HFF-Myc (cell line): ENCODE results near the gene GRIK2.

Experiments used
- DNase-seq: peaks from one replicate; pipeline ENCODE4 v3.0.0-alpha.2; 2011; ENCODE audit warnings: low read depth; ENCODE audit errors: extremely low read depth
- H3K4me3 ChIP-seq: replicated peaks from 2 replicates; pipeline ENCODE4 v1.5.1; 2011; ENCODE audit warnings: low read depth, mild to moderate bottlenecking, control low read depth, low read length
- CTCF ChIP-seq: IDR thresholded peaks from 2 replicates; pipeline ENCODE4 v1.5.1; 2012; ENCODE audit warnings: mild to moderate bottlenecking, low read depth, low read length, control low read depth; ENCODE audit errors: missing control alignments

The GRIK2 gene

GRCh38 chr6:101490857-101491256, 97.3 kb downstream of the GRIK2 start:
- H3K4me3 ChIP-seq, result no peak overlapping the region
- no peak for DNase-seq
- TF ChIP-seq CTCF, result no peak

GRCh38 chr6:101502818-101503217, 109.3 kb downstream of the GRIK2 start:
- DNase-seq, result no peak
- TF ChIP-seq CTCF, result no peak
- H3K4me3 ChIP-seq, result no peak overlapping the region

DNA sequence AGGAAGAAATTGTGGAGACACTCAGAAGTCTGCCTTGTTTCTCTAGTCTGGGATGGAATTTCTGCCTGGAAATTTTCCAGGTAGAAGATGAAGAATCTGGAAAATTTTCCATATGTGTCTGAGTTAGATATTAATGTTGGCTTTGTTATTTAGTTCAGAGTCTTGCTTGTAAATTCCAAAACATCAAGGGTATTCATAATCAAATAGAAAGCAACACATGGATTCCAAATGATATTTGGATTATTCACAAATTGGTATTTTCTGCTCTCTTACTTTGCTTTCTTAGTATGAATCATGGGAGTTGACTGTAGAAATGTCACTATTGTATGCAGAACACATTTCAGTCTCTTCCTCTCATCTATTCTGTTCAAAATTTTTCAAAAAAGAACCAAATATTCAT, 116.0 kb downstream of the GRIK2 start:
- H3K4me3 ChIP-seq, result no peak overlapping the region
- DNase-seq, result no peak
- TF ChIP-seq CTCF, result no peak

GRCh38 chr6:101513181-101513580, 119.7 kb downstream of the GRIK2 start:
- DNase-seq, result no peak
- H3K4me3 ChIP-seq, result no peak overlapping the region
- TF ChIP-seq CTCF, result no peak

DNA sequence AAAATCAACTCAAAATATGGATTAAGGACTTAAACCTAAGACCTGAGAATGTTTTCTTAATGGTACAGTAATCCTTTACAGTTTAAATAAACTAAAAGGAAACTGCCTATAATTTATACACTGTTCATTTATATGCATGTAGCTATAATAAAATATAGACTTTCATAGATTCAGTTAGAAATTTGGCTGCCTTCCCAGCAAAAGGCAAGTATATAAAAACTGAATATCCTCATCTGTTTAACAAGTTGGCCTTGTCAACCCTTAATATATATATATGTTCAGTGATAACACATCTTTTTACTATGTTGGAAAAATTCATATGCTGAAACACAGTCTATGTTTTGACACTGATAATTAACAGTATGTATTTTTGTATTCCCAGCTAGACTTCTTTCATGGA, 123.1 kb downstream of the GRIK2 start:
- no peak overlapping the region for H3K4me3 ChIP-seq
- DNase-seq, result no peak
- no peak for TF ChIP-seq CTCF

DNA sequence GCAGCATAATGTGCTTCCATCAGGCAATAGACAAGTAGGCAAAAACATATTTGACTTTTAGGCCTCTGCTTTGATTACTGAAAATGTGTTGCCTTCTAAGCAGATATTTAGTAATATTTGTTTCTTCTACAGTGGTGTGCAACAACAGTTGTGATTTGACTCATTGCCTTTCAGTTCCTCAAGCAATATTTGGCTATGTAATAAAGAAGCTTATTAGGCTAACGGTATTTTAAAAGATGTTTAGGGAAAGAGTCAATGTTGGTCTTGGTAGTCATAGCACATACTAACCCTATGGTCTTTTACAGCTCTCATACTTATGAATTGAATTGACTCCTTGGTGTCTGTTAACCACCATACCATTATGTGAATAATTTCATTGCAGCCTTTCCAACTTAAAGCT, 124.1 kb downstream of the GRIK2 start:
- DNase-seq, result no peak
- TF ChIP-seq CTCF, result no peak

DNA sequence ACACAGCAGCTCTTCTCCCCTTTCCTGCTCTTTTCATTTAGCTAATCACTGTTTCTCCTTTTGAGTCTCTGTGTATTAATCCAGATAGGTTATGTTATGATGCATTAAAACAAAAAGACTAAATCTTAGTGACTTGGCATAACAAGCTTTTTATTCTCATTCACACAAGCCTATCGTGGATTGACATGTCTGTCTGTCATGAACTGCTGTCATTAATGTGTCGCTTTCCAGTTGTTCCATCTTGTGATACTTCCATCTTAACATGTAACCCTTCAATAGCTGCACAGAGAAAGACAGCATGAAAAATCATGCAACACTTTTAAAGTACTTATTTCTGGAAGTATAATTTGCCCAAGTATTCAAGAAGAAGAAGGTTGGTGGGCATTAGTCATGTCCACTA, 128.7 kb downstream of the GRIK2 start:
- DNase-seq, result no peak
- no peak for TF ChIP-seq CTCF
- H3K4me3 ChIP-seq, result no peak overlapping the region

More for the DNA sequence above, 124.1 kb downstream of the GRIK2 start:
- H3K4me3 ChIP-seq, result no peak overlapping the region
